Esophagus (tissue), 2 donors: ENCODE results near the gene ING5. TPM values are rescaled to one million over a fixed set of nuclear protein-coding genes. Genes with fewer than 3 reads are reported as not detected.

Source experiments
- H3K27ac ChIP-seq, 2 donors: one replicate each; pipeline ENCODE4 v1.5.1; 2013; ENCODE audit warnings: low read depth in 2 of 2, mild to moderate bottlenecking in 2 of 2, inconsistent platforms in 1 of 2, low read length in 1 of 2, moderate library complexity in 1 of 2
- H3K27me3 ChIP-seq, 2 donors: one replicate each; pipeline ENCODE4 v1.6.1; 2013; ENCODE audit warnings: low read length in 2 of 2, control low read depth in 1 of 2, mild to moderate bottlenecking in 1 of 2; ENCODE audit not compliant: insufficient read depth in 2 of 2, control insufficient read depth in 1 of 2
- H3K36me3 ChIP-seq, 2 donors: one replicate each; pipeline ENCODE4 v1.6.1; 2013; ENCODE audit warnings: low read length in 1 of 2; ENCODE audit not compliant: control insufficient read depth in 2 of 2, insufficient read depth in 2 of 2
- H3K4me1 ChIP-seq, 2 donors: one replicate each; pipeline ENCODE4 v1.6.1; 2013; ENCODE audit warnings: low read length in 1 of 2; ENCODE audit not compliant: control insufficient read depth in 2 of 2, insufficient read depth in 2 of 2
- H3K4me3 ChIP-seq, 2 donors: one replicate each; pipeline ENCODE4 v1.5.1; 2013; ENCODE audit warnings: low read length in 2 of 2, mild to moderate bottlenecking in 2 of 2, low read depth in 1 of 2, moderate library complexity in 1 of 2
- H3K9me3 ChIP-seq, 2 donors: one replicate each; pipeline ENCODE4 v1.6.1; 2013; ENCODE audit warnings: mild to moderate bottlenecking in 2 of 2, low read depth in 1 of 2, low read length in 1 of 2, moderate library complexity in 1 of 2; ENCODE audit not compliant: control insufficient read depth in 2 of 2, insufficient read depth in 1 of 2
- WGBS, 2 donors: extraction: QIAGEN DNeasy Blood & Tissue Kit; methylation state at CpG; one replicate each; pipeline ENCODE4 v1.1.7; 2013; 5-methylcytosine and 5-hydroxymethylcytosine counted together
- polyA plus RNA-seq, 2 donors: library from polyadenylated mRNA; stranded (reverse); fragments of 200-250 nt; gene quantifications; one replicate each; pipeline ENCODE4 v1.2.3, GENCODE V29; 2013
- donor health status: healthy with polysubstance abuse.
- donor health status: Bipolar disorder and iron deficiency.

ING5 gene
- 10 to 100 TPM; 15.6 to 36.2 TPM for polyA plus RNA-seq

DNA sequence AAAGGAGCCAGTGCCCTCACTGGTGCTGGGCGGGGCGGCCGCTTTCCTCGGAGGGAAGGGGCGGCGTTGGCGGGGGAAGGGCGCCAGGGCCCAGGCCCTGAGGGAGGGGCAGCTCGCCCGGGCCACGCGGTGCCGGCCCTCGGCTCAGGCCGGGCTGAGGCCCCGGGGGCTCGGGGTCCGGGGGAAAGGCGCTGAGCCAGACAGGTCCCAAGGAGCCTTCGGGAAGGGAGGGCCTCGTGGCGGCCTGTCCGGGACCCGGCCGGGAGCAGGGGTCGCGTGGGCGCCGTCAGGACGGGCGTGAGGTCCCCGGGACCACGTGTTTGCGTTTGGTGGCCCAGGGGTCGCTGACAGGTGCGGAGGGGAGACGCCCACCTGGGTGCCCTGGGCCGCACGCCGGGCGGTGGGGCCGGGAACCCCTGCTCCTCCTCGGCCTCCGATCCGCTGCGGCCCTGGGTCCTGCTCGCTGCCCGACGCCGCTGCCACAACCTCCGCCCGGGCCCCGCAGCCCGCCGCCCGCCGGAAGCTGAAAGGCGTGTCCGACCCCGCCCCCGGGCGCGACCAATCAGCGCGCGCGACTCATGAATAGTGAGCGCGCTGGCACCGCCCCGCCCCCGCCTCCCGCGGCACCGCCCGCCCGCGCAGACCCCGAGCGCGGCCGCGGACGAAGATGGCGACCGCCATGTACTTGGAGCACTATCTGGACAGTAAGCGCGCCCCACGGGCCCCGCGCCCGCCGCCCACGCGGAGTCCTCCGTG is at the start of gene ING5:
TSS of gene ING5 (plus strand) at position 641 of the 756 bp plus-strand sequence. CDS start at position 668, 27 bp downstream.
- peak within 1 kb of the TSS; percentile 94 to 99 for H3K27ac ChIP-seq
- peaks cover 4 to 6% of the 10 kb centered on the region in 2 donors for H3K36me3 ChIP-seq
- peaks cover 0 to 5% of the 10 kb centered on the region in 2 donors for H3K4me1 ChIP-seq
- WGBS, 2 donors = 1% methylated on average over 68 to 96 of the region's 96 CpGs
- H3K4me3 ChIP-seq = peak within 1 kb of the TSS; percentile 58 to 93
- no peaks in the 10 kb centered on the region for H3K27me3 ChIP-seq
- no peaks in the 10 kb centered on the region for H3K9me3 ChIP-seq

GRCh38 chr2:241652142-241652541 is 49.7 kb upstream of the ING5 start:
- Histone ChIP-seq H3K4me3 (no peak overlapping the region), H3K36me3 (peaks cover 17 to 36% of the 10 kb centered on the region in 2 donors), H3K9me3 (no peaks in the 10 kb centered on the region), H3K27me3 (no peaks in the 10 kb centered on the region), H3K4me1 (no peaks in the 10 kb centered on the region), H3K27ac (no peak overlapping the region)
- WGBS, 2 donors = 94 to 95% methylated on average over 9 of the region's 9 CpGs

- Histone ChIP-seq H3K36me3 (peaks cover 17 to 41% of the 10 kb centered on the region in 2 donors), H3K4me1 (peaks cover 0 to under 1% of the 10 kb centered on the region in 2 donors), H3K9me3 (no peaks in the 10 kb centered on the region), H3K27me3 (no peaks in the 10 kb centered on the region), H3K27ac (no peak overlapping the region), H3K4me3 (no peak overlapping the region)
- WGBS, 2 donors = 96 to 98% methylated on average over 9 of the region's 9 CpGs
Observed at GRCh38 chr2:241652722-241653121, 49.1 kb upstream of the ING5 start.

- 95 to 96% methylated on average over 13 of the region's 13 CpGs for WGBS, 2 donors
- H3K27ac ChIP-seq = no peak overlapping the region
- no peak overlapping the region for H3K4me3 ChIP-seq
- H3K27me3 ChIP-seq = no peaks in the 10 kb centered on the region
- H3K9me3 ChIP-seq = no peaks in the 10 kb centered on the region
- peaks cover 17 to 43% of the 10 kb centered on the region in 2 donors for H3K36me3 ChIP-seq
- H3K4me1 ChIP-seq = peaks cover 0 to 3% of the 10 kb centered on the region in 2 donors
Observed at GRCh38 chr2:241653210-241653750, 48.6 kb upstream of the ING5 start.

DNA sequence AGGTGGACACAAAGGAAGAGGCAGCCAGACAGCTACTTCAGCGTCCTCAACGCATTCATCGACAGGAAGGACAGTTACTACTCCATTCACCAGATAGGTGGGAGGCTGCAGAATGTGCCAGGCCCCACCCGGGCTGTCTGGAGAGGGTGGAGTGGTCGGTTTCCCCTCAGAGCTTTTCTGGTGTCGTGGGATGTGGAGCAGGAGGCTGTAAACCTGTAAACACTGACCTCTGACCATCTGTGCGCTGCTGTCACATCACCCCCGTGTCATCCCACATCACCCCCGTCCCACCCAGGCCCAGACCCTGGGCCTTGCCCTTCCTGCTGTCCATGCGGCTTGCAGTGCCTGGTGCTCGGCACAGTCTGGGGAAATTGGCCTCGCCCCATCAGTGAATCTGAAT is 47.3 kb upstream of the ING5 start:
- no peaks in the 10 kb centered on the region for H3K9me3 ChIP-seq
- no peaks in the 10 kb centered on the region for H3K27me3 ChIP-seq
- peaks cover 22 to 50% of the 10 kb centered on the region in 2 donors for H3K36me3 ChIP-seq
- WGBS, 2 donors = 87 to 90% methylated on average over 12 of the region's 12 CpGs
- peaks cover 0 to 3% of the 10 kb centered on the region in 2 donors for H3K4me1 ChIP-seq
- no peak overlapping the region for H3K27ac ChIP-seq
- H3K4me3 ChIP-seq = no peak overlapping the region

GRCh38 chr2:241655516-241656189 is 46.2 kb upstream of the ING5 start:
- Histone ChIP-seq H3K4me1 (peaks cover 0 to 3% of the 10 kb centered on the region in 2 donors), H3K36me3 (peaks cover 25 to 56% of the 10 kb centered on the region in 2 donors), H3K27me3 (no peaks in the 10 kb centered on the region), H3K4me3 (no peak overlapping the region), H3K27ac (no peak overlapping the region), H3K9me3 (no peaks in the 10 kb centered on the region)
- WGBS, 2 donors = 93 to 95% methylated on average over 17 of the region's 17 CpGs

DNA sequence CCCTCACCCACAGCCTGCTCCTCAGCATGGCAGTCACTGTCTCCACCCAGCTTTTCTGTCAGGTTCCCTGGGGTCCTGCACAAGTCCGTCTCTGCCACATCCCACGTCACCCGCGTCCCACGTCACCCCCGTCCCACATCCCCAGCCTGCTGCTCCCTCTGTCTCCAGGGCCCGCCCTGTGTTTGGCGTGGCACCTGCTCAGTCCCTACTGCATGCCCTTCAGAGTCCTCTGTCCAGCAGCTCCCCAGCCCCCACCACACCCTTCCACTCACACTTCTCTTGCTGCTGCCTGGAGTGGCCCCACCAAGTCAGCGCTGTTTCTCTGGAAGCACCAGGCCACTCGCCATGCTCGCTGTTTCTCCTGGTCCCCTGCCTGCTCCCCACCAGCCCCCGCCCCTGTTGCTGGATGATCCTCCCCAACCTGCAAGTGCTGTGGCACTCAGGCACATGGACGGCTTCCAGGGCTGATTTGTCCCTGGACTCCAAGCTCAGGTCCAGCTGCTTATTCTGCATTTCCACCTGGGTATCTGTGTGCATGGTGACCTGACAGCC is 45.6 kb upstream of the ING5 start:
- Histone ChIP-seq H3K36me3 (peaks cover 27 to 59% of the 10 kb centered on the region in 2 donors), H3K9me3 (no peaks in the 10 kb centered on the region), H3K27ac (no peak overlapping the region), H3K27me3 (no peaks in the 10 kb centered on the region), H3K4me3 (no peak overlapping the region), H3K4me1 (peaks cover 0 to 3% of the 10 kb centered on the region in 2 donors)
- WGBS, 2 donors = 95% methylated on average over 13 of the region's 13 CpGs

GRCh38 chr2:241657786-241658254 is 44.0 kb upstream of the ING5 start:
- H3K27ac ChIP-seq = no peak overlapping the region
- peaks cover 0 to 3% of the 10 kb centered on the region in 2 donors for H3K4me1 ChIP-seq
- no peaks in the 10 kb centered on the region for H3K27me3 ChIP-seq
- no peak overlapping the region for H3K4me3 ChIP-seq
- no peaks in the 10 kb centered on the region for H3K9me3 ChIP-seq
- H3K36me3 ChIP-seq = peaks cover 27 to 60% of the 10 kb centered on the region in 2 donors
- WGBS, 2 donors = 68 to 76% methylated on average over 15 of the region's 15 CpGs

- H3K27me3 ChIP-seq = no peaks in the 10 kb centered on the region
- H3K4me3 ChIP-seq = no peak overlapping the region
- H3K27ac ChIP-seq = no peak overlapping the region
- peaks cover 27 to 57% of the 10 kb centered on the region in 2 donors for H3K36me3 ChIP-seq
- peaks cover 0 to 3% of the 10 kb centered on the region in 2 donors for H3K4me1 ChIP-seq
- 48 to 66% methylated on average over 5 of the region's 5 CpGs for WGBS, 2 donors
- H3K9me3 ChIP-seq = no peaks in the 10 kb centered on the region
Observed at GRCh38 chr2:241658296-241658695, 43.5 kb upstream of the ING5 start.
